TTC549 (cell line): ENCODE data around the gene STRN4.
"Not testable (repeated sequence)": the region's sequence is repeated elsewhere in the genome, so short reads cannot be mapped to it uniquely, and the experiment has no call there.

Experiments
- FAIRE-seq: peaks from 2 replicates; lab custom pipeline; 2012; peaks lifted over from hg19 to GRCh38; lab: Jason Lieb, UNC

The STRN4 gene

DNA sequence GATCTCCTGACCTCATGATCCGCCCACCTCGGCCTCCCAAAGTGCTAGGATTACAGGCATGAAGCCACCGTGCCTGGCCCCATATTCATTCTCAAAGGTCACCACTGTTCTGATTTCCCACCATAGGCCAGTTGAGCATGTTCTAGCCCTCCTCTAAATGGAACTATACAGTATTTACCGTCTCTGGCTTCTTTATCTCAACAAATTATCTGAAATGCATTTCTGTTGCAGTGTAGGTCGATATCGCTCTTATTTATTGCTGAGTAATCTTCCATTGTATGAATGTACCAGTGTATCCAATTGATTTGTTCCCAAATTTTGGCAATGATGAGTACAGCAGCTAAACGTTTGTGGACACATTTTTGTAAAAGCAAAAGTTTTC lies 26.8 kb upstream of the STRN4 start:
- no peak for FAIRE-seq

DNA sequence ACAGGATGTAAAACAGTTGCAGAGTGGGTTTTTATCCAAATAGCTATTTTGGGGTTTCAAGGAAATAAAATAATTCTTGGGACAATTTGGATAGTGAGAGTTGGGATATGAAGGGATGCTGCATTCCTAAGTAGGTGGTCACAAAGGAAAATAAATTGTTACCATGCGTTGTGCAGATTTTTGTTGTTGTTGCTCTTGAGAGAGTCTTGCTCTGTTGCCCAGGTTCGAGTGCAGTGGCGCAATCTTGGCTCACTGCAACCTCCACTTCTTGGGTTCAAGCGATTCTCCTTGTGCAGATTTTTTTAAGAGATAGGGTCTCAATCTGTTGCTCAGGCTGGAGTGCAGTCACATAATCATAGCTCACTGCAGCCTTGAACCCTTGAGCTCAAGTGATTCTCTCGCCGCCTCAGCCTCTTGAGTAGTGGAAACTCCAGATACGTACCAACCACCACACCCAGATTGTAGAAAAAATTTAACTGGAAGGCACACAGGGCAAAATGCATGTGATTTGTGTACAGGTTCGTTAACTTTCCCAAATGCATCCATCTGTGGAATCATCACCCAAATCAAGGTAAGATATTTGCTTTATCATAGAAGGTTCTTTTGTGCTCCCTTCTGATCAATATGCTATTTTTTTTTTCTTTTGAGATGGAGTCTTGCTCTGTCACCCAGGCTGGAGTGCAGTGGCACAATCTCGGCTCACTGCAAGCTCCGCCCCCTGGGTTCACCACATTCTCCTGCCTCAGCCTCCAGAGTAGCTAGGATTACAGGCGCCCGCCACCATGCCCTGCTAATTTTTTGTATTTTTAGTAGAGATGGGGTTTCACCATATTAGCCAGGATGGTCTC lies 26.1 kb upstream of the STRN4 start:
- FAIRE-seq, result no peak

DNA sequence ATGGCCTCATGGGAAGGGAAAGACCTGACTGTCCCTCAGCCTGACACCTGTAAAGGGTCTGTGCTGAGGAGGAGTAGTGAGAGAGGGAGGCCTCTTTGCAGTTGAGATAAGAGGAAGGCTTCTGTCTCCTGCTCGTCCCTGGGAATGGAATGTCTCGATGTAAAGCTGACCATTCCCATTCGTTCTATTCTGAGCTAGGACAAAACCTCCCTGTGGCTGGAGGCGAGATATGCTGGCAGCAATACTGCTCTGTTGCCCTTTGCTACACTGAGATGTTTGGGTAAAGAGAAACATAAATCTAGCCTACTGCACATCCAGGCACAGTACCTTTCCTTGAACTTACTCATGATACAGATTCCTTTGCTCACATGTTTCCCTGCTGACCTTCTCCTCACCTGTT lies 22.5 kb upstream of the STRN4 start:
- FAIRE-seq, result not testable (repeated sequence)

DNA sequence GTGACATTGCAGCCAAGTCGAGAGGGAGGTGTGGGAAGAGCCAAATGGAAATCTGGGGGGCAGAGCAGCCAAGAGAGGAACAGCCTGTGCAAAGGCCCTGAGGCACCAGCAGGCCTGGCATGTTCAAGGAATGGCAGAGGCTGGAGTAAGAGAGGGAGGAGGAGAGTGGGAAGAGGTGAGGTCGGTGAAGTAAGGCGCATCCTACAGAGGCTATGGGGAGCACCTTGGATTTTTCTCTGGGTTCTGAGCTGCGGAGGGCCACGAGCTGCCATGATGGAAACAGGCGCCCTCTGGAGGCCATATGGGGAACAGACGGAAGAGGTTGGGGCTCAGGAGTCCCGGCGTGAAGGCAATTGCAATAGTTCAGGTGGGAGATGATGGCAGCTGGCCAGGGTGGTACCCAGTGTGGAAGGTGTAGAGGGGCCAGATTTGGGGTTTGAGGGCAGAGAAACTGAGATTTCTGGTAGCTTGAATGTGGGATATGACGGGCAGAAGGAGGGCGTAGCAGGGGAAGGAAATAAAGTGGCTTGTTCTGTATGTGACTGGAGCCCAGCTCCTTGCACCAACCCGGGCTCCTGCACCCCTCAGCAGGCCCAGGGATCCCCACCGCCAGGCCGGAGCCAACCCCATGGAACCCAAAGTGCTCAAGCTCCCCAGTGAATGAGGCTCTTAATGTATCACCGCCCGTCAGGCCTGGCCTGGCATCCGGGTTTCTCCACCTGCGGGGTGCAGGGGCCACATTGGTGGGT lies 20.5 kb upstream of the STRN4 start:
- no peak for FAIRE-seq

DNA sequence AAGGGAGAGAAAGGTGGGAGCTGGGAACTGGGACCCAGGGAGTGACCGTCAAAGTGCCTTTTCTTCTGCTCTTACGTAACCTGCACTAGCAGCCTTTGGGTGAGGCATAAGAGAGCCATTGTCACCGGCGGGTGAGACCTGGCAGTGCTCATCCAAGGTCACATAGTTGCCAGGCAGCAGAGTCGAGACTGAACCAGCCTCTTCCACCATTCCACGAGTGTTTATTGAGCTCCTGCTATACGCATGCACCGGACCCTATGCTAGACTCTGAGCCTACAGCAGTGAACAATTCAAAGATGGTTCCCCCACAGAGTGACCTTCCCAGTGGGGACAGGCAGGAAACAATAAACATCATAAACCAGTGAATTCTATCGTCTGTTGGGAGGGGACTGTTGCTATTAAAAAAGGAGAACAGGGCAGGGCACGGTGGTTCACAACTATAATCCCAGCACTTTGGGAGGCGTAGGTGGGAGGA lies 18.6 kb upstream of the STRN4 start:
- no peak for FAIRE-seq

DNA sequence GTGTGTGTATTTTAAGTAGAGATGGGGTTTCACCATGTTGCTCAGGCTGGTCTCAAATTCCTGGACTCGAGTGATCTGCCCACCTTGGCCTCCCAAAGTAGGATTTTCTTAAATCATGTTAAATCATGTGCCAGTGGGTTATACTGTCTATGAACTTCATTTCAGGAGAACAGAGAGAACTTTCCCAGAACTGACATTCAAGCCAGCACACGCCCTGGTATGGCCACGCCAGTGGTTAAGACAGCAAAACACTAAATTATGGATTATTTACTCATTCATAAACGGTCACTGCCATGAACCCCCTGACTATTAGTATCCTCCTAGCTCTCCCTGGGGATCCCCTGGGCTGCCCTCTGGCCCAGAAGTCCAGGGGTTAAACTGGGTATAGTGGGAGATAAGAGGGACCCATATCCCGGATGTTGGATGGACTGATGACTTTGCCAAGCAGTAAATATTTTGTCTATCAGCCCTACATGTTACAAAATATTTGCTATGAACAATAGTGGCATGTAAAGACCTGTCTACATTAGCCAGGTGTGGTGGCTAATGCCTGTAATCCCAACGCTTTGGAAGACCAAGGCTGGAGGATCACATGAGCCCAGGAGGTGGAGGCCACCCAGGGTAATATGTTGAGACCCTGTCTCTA lies 16.1 kb upstream of the STRN4 start:
- no peak for FAIRE-seq

DNA sequence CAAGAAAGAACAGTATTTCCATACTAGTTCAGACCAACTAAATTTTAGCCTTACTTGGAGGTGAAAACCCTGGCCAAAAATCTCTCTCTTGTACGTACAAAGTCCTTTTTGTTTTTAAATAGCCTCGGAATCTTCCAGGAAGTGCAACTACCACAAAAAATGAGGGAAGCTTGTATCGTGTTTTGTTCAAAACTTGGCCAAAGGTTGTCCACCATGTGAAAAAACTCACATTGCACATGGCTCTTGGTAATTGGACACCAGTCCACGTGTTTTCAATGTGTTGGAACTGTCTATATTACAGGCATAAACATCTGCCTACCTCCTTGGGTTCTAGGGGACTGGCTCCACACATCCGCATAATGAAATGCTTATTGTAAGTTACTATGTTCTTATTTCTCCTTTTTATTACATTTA lies 15.2 kb upstream of the STRN4 start:
- no peak for FAIRE-seq

DNA sequence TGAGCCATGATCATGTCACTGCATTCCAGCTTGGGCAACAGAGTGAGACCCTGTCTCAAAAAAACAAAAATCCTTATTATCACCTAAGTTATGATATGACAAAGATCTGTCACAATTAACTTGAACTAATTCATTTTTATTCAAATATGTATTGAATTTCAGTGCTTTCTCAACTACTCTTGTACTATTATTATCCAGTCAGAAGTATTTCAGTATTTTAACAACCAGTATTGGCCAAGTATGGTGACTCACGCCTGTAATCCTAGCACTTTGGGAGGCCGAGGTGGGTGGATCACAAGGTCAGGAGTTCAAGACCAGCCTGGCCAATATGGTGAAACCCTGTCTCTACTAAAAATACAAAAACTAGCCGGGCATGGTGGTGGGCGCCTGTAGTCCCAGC lies 14.6 kb upstream of the STRN4 start:
- FAIRE-seq, result not testable (repeated sequence)

DNA sequence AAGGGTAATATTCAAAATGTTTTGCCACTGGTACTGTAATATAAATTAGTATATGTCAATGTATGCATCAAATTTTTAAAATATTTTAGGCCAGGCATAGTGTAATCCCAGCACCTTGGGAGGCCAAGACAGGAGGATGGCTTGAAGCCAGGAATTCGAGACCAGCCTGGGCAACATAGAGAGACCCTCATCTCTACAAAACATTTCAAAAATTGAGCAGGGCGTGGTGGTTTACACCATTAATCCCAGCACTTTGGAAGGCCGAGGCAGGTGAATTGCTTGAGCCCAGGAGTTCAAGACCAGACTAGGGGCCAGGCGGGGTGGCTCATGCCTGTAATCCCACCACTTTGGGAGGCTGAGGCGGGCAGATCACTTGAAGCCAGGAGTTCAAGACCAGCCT lies 14.1 kb upstream of the STRN4 start:
- FAIRE-seq, result no peak

DNA sequence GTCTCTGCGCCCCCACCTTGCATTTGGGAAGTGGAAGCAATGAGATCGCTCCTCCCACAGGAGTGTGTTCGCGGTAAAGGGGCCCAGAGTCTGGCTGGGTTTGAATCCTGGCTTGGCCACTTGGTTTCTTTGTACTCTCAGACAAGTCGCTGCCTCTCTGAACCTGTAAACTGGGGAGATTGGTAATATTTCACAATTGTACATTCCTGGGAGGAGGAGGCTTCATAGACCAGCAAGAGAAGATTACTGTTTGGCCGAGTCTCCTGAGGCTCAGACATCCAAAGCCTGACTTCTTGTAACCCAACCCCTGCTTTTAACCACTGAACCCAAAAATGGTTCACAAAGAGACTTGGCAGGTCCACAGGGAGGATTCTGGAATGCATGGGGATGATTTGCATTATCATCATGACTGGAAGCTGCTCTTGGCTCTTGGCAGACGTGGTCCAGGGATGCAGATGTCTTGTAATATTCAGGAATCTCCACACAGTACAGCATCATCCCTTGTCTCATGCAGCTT lies 13.6 kb upstream of the STRN4 start:
- no peak for FAIRE-seq

DNA sequence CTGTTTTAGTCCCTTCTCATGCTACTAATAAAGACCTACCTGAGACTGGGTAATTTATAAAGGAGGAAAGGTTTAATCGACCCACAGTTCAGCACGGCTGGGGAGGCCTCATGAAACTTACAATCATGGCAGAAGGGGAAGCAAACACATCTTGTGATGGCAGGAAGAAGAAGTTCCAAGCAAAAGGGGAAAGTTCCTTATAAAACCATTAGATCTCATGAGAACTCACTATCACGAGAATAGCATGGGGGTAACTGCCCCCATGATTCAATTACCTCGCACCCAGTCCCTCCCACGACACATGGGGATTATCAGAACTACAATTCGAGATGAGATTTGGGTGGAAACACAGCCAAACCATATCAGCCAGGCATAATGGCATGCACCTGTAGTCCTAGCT lies 13.0 kb upstream of the STRN4 start:
- FAIRE-seq, result no peak

DNA sequence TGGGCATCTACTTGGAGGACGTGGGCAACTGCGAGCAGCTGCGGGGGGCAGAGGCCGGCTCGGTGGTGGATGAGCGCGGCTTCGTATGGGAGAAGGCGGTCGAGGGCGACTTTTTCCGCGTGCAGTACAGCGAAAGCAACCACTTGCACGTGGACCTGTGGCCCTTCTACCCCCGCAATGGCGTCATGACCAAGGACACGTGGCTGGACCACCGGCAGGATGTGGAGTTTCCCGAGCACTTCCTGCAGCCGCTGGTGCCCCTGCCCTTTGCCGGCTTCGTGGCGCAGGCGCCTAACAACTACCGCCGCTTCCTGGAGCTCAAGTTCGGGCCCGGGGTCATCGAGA lies 10.3 kb upstream of the STRN4 start:
- no peak for FAIRE-seq

DNA sequence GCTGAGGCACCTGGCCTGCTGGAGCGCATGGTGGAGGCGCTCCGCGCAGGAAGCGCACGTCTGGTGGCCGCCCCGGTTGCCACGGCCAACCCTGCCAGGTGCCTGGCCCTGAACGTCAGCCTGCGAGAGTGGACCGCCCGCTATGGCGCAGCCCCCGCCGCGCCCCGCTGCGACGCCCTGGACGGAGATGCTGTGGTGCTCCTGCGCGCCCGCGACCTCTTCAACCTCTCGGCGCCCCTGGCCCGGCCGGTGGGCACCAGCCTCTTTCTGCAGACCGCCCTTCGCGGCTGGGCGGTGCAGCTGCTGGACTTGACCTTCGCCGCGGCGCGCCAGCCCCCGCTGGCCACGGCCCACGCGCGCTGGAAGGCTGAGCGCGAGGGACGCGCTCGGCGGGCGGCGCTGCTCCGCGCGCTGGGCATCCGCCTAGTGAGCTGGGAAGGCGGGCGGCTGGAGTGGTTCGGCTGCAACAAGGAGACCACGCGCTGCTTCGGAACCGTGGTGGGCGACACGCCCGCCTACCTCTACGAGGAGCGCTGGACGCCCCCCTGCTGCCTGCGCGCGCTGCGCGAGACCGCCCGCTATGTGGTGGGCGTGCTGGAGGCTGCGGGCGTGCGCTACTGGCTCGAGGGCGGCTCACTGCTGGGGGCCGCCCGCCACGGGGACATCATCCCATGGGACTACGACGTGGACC lies 9.7 kb upstream of the STRN4 start:
- FAIRE-seq, result no peak

DNA sequence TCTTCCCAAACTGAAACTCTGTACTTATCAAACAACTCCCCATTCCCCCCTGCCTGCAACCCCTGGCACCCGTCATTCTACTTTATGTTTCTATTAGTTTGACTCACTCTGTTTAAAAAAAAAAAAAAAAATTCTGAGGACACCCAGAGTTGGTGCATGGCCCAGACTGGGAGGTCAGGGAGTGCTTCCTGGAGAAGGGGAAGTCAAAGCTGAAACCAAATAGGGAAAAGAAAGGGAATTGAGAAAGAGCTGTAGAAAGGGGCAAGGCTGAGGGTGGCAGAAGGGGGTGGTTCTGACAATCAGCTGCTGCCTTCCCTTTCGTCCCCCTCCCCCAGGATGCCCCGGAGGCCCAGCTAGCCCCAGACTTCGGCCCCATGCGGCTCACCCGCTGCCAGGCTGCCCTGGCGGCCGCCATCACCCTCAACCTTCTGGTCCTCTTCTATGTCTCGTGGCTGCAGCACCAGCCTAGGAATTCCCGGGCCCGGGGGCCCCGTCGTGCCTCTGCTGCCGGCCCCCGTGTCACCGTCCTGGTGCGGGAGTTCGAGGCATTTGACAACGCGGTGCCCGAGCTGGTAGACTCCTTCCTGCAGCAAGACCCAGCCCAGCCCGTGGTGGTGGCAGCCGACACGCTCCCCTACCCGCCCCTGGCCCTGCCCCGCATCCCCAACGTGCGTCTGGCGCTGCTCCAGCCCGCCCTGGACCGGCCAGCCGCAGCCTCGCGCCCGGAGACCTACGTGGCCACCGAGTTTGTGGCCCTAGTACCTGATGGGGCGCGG lies 9.0 kb upstream of the STRN4 start:
- no peak for FAIRE-seq

DNA sequence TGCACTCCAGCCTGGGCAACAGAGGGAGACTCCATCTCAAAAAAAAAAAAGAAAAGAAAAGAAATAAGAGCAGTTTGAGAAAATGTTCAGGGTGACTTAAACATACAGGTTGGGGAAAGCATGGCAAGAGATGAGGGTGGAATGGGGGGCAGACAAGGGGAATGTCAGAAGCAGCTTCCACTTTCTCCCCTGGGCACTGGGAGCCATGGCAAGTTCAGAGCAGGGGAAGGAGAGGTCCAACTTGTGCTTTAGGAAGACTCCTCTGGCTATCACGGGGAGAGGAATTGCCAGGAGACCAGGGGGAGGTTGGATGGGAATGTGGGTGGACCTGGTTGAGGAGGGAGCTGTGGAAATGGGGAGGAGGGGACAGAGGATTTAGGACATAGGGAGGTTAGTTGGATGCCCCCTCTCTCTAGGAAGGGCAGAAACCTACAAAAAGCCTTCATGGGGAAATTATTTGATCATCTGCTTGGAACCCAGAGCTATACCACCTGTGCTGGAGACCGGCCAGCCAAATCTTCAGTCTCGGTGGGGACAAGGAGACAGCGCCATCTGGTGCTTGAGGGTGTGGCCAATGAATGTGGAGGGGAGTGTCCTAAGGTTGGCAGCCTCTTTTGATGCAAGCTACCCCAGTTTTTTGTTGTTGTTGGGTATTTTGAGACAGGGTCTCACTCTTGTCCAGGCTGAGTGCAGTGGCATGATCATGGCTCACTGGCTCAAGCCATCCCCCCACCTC lies 7.3 kb upstream of the STRN4 start:
- FAIRE-seq, result no peak

DNA sequence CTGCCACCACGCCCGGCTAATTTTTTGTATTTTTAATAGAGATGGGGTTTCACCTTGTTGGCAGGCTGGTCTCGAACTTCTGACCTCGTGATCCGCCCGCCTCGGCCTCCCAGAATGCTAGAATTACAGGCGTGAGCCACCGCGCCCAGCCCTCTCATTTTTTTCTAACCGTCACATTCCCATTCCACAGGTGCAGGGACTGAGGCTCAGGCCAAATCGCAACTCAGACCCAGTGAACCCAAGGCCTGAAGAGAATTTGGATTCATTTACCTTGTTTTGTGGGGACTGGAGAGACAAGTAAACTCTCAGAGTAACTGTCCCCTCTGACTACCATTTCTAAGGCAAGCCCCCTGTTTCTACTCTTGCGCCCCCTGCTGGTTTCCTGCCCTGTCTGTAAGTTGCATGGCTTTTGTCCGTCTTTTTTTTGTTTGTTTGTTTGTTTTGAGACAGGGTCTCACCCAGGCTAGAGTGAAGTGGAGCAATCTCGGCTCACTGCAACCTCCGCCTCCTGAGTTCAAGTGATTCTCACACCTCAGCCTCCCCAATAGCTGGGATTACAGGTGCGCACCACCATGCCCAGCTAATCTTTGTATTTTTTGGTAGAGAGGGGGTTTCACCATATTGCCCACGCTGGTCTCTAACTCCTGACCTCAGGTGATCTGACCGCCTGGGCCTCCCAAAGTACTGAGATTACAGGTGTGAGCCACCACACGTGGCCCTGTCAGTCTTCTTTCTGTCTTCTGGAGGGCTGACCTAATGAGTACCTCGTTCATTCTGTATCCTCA lies 2.3 kb upstream of the STRN4 start:
- no peak for FAIRE-seq

DNA sequence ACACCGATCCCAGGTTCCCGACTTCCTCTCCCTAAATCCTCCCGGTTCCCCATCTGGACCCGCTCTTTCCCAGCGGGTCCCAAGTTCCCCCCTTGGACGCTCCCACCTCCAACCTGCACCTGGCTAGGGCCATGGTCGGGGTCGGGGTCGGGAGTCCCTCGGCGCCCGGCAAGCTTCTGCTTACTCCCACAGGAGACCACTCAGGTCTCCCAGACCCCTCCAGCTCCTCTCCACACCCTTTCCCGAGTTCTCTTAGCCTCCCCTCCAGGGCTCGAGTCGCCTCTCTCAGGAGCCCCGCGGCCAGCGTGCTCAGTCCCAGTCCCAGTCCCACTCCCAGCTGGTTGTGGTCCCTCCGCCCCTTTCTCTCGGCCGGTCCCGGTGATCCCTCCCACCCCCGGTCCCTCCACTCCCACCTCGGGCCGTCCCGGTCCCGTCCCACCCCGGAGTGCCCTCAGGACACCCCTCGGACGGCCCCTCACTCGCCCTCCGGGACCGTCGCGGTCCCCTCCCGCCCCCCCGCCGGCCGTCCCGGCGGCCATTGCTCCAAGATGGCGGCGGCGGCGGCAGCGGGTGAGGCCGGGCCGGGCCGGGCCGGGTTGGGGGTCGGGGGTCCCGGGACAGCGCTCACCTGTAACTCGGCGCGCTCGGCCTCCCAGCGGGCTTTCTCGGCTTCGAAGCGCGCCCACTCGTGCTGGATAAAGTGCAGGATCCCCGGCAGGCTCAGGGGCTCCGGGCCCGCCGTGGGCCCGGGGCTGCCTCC lies 549 bp downstream of the STRN4 start, which contains the start of gene FKRP:
FKRP (plus strand) TSS at position 537 of the 760 bp plus-strand sequence. CDS start 9,394 bp downstream, outside the sequence.
- FAIRE-seq, result no peak

DNA sequence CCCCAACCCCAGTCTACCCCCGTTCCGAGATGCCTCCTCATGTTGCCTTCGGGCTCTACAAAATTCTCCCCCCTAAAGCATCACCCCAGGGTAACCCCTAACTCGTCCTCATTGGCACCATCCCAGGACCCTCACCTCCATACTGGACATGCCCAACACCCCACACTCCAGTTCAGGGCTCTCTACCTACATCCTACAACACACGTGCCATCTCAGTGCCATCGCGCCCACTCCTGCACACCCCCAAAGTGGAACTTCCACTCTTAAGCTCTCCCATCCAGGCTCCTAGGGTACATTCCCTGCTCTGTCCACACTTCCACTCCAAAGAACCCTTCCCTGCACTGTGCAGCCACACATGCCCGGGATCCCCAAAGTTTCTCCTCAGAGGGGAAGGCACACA lies 1.2 kb downstream of the STRN4 start:
- FAIRE-seq, result no peak

DNA sequence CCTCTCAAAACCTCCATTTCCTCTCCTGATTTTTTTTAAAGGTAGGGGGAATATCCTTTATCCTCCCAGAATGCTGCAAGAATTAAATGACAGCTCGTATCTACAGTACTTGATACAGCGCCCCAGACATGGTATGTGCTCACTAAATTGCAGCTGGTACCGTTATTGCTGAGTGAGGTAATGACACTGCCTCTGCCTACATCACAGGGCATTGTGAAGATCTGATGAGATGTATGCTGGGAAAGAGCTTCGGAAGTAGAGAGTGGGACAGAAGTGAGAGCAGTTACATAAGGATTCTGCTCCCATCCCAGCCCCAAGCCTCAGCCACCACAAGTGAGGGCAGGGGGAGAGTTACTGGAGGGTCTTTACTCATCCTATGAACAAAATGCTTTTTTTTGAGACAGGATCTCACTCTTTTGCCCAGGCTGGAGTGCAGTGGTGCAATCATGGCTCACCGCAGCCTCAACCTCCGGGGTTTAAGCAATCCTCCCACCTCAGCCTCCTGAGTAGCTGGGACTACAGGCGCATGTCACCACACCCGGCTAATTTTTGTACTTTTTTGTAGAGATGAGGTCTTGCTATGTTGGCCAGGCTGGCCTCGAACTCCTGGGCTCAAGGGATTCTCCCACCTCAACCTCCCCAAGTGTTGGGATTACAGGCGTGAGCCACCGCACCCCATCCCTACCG lies 2.1 kb downstream of the STRN4 start:
- no peak for FAIRE-seq
